ENCODE measurements around the gene PUS7. TPM values are rescaled to one million over a fixed set of nuclear protein-coding genes. Genes with fewer than 3 reads are reported as not detected.

PUS7 gene
- total and polyA plus RNA-seq, 2 donors from 2014 or later = 2.6 to 10.6 TPM

DNA sequence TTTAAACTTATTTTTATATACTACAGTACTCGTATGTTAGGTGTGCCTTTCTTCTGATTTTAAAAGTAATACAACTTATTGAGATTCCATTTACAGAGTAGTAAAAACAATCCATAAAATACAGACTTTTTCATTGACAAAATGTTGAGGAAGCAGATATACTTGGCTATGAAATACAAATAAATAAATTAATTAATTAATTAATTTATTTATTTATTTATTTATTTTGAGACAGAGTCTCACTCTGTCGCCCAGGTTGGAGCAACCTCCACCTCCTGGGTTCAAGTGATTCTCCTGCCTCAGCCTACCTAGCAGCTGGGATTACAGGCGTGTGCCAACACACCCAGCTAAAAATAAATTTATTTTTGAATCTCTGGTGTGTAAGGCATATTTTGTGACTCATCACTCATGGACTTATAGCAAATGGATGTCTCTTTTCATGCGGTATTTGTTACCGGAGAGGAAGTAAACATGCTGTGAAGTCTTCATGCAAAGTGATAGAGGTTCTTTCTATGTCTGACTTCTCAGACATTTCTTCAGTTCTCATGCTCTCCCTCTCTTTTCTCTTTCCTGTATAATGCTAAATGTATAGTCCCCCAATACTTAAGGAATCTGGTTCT, 113.2 kb downstream of the PUS7 start:
- FAIRE-seq = peak; percentile 50
- Histone ChIP-seq H3K4me3 (ENCODE audit: low read length in 3 of 3) (no peak overlapping the region), H3K36me3 (ENCODE audit: control insufficient read depth in 2 of 3, insufficient read depth in 3 of 3, low read length in 3 of 3) (no peaks in the 10 kb centered on the region), H3K9ac (ENCODE audit: low read length in 3 of 3) (no peak overlapping the region), H3K27me3 (ENCODE audit: control insufficient read depth, insufficient read depth, low read length) (no peaks in the 10 kb centered on the region), H3K4me1 (ENCODE audit: control insufficient read depth in 2 of 3, insufficient read depth in 2 of 3, low read depth in 1 of 3, low read length in 3 of 3) (no peaks in the 10 kb centered on the region), H3K27ac (ENCODE audit: low read depth in 2 of 2, low read length in 2 of 2) (no peak overlapping the region), H3K9me3 (ENCODE audit: control insufficient read depth in 2 of 3, insufficient read depth in 1 of 3, low read length in 3 of 3) (no peaks in the 10 kb centered on the region)
- TF ChIP-seq CTCF (IDR thresholded peaks at IDR 0.05; ENCODE audit: borderline replicate concordance, extremely low read depth, insufficient read depth) = no peak
- DNase-seq = no peak
- intact Hi-C loops (cut with DNase I) = no loop called here

Other genes with a start within 250 kb of the PUS7 start
- gene SRPK2, start 133.3 kb downstream of the PUS7 start, total RNA-seq = 43.1 TPM
- 9.9 TPM for gene SRPK2, start 133.3 kb downstream of the PUS7 start, polyA plus RNA-seq (ENCODE audit: insufficient read depth, low read depth, low replicate concordance)
- 14.2 TPM for gene RINT1, start 9.9 kb upstream of the PUS7 start, total RNA-seq
- gene RINT1, start 9.9 kb upstream of the PUS7 start, polyA plus RNA-seq (ENCODE audit: insufficient read depth, low read depth, low replicate concordance) = 7.1 TPM
- gene EFCAB10, start 59.2 kb upstream of the PUS7 start, total RNA-seq = 0.91 TPM
- not detected for gene EFCAB10, start 59.2 kb upstream of the PUS7 start, polyA plus RNA-seq (ENCODE audit: insufficient read depth, low read depth, low replicate concordance)

All from kidney (tissue), 14 donors.